ENCODE results near the gene TMEM120B.

- TF ChIP-seq POLR2A (IDR thresholded peaks at IDR 0.05) (no peak), CTCF (IDR thresholded peaks at IDR 0.05) (no peak)
Observed at GRCh38 chr12:121673013-121673511, 39.5 kb upstream of the TMEM120B start.

Measured in lower leg skin (tissue), 3 donors.